ENCODE measurements around the gene BMPR1A. TPM values are rescaled to one million over a fixed set of nuclear protein-coding genes. Genes with fewer than 3 reads are reported as not detected.

BMPR1A gene
- total and polyA plus RNA-seq, 9 of the 15 experiments (the other 6 are each of a cell fraction or from before 2014, with no cell fraction given): 1.6 to 17.5 (median 9.1) TPM

DNA sequence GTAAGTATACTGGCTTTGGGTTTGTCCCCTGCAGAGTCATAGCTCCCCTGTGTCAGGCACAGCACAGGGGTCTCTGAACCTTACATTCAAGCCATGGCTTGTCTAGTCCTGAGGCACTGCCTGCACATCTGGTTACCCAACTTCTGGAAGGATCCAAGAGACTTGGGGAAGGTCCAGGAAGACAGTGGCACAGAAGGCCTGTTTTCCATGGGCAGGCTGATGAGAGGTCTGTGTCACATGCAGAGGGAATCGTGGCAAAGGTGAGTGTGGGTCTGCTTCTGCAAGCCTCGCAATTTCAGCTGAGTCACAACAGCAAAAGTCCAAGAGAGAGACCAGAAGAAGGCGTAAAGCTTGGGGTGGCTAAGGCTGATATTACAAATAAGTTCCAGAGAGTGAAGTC is 28.4 kb upstream of the BMPR1A start:
- Histone ChIP-seq H2AFZ (ENCODE audit: low read depth, low read length) (no peak overlapping the region; the same call in 1 of the 2 replicates), H3K9ac (ENCODE audit: insufficient read depth in 1 of 2, low read depth in 2 of 2, low read length in 2 of 2) (0 out of 4 replicates have a peak overlapping the region, but pooled peaks of 1 of the 2 experiments have one; percentile 61), H3K9me1 (ENCODE audit: control insufficient read depth, insufficient read depth, low read length) (no peaks in the 10 kb centered on the region), H4K20me1 (replicated peaks; ENCODE audit: control insufficient read depth, insufficient read depth, low read length) (no peaks in the 10 kb centered on the region), H3K4me1 (replicated peaks in 1 of 2; ENCODE audit: control insufficient read depth in 2 of 2, insufficient read depth in 2 of 2, low read length in 2 of 2) (no peaks in the 10 kb centered on the region; a peak in 1 of 5 replicates), H3K27me3 (ENCODE audit: control insufficient read depth in 2 of 2, insufficient read depth in 2 of 2, low read length in 2 of 2) (no peaks in the 10 kb centered on the region), H3K36me3 (ENCODE audit: control insufficient read depth, insufficient read depth, low read length) (no peaks in the 10 kb centered on the region), H3K4me2 (ENCODE audit: insufficient read depth, low read length) (no peak overlapping the region), H3K79me2 (ENCODE audit: control insufficient read depth, insufficient read depth, low read length) (no peaks in the 10 kb centered on the region), H3K27ac (ENCODE audit: extremely low read depth, low read depth, low read length) (no peak overlapping the region), H3K4me3 (no peak overlapping the region), H3K9me3 (replicated peaks; ENCODE audit: control insufficient read depth, insufficient read depth, low read depth, low read length) (no peaks in the 10 kb centered on the region)
- CTCF ChIA-PET (ENCODE audit: low intra/inter-chr PET ratio): no interaction called here
- no TSS peak for BruUV-seq (replicated peaks)
- POLR2A ChIA-PET: interaction anchor here (0.7 kb wide), 1 partner anchor 51 kb away, joined by 4 read pairs; no protein-coding TSS in a partner anchor
- FAIRE-seq: no peak
- TF ChIP-seq, protein P1, sequence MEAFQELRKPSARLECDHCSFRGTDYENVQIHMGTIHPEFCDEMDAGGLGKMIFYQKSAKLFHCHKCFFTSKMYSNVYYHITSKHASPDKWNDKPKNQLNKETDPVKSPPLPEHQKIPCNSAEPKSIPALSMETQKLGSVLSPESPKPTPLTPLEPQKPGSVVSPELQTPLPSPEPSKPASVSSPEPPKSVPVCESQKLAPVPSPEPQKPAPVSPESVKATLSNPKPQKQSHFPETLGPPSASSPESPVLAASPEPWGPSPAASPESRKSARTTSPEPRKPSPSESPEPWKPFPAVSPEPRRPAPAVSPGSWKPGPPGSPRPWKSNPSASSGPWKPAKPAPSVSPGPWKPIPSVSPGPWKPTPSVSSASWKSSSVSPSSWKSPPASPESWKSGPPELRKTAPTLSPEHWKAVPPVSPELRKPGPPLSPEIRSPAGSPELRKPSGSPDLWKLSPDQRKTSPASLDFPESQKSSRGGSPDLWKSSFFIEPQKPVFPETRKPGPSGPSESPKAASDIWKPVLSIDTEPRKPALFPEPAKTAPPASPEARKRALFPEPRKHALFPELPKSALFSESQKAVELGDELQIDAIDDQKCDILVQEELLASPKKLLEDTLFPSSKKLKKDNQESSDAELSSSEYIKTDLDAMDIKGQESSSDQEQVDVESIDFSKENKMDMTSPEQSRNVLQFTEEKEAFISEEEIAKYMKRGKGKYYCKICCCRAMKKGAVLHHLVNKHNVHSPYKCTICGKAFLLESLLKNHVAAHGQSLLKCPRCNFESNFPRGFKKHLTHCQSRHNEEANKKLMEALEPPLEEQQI (IDR thresholded peaks at IDR 0.05): no peak
- peak; percentile 47 for TF ChIP-seq C11orf30 (IDR thresholded peaks at IDR 0.05; ENCODE audit: low read depth)
- TF ChIP-seq, protein P2, sequence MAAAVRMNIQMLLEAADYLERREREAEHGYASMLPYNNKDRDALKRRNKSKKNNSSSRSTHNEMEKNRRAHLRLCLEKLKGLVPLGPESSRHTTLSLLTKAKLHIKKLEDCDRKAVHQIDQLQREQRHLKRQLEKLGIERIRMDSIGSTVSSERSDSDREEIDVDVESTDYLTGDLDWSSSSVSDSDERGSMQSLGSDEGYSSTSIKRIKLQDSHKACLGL (CRISPR knock-in tag; IDR thresholded peaks at IDR 0.05; ENCODE audit: borderline replicate concordance, poor library complexity, severe bottlenecking): no peak
- TF ChIP-seq NFE2 (IDR thresholded peaks at IDR 0.05; ENCODE audit: low read depth): peak; percentile 45
- peak; percentile 29; the same call in 1 of the 2 replicates for TF ChIP-seq ZNF316 (IDR thresholded peaks at IDR 0.05)
- TF ChIP-seq MAFG (tag; conservative IDR thresholded peaks at IDR 0.05): peak; percentile 26; the same call in 1 of the 2 replicates
- peak; percentile 50 for ATAC-seq
- 13% methylated on average over 3 of the region's 3 CpGs for WGBS (ENCODE audit: insufficient coverage, low coverage, missing lambda C conversion rate)
- intact Hi-C loops (cut with micrococcal nuclease) (no loop called here), in situ Hi-C loops (cut with MboI) (no loop called here)
- no peak for DNase-seq (ENCODE audit: extremely low read depth in 1 of 4, low spot score in 3 of 4)

Data from K562 (cell line).